Tibial nerve (tissue), 4 donors: ENCODE data around the gene DCAF6. TPM values are rescaled to one million over a fixed set of nuclear protein-coding genes. Genes with fewer than 3 reads are reported as not detected.

ENCODE experiments used
- DNase-seq, 2 donors: peaks; one replicate each; pipeline ENCODE4 v3.0.0-alpha.2; 2019; ENCODE audit warnings: low spot score in 2 of 2
- H3K27ac ChIP-seq, 4 donors: fragments of 200-600 bp; sonication (generic) in 3 of 4; one replicate each; pipeline ENCODE4 v1.5.1; 2017 to 2019; ENCODE audit warnings: mild to moderate bottlenecking in 1 of 4
- H3K27me3 ChIP-seq, 2 donors: fragments of 200-600 bp; sonication (generic) in 1 of 2; one replicate each; pipeline versions ENCODE4 v1.5.1 to v1.6.0; 2017 to 2019
- H3K36me3 ChIP-seq, 3 donors: fragments of 200-600 bp; sonication (generic); one replicate each; pipeline ENCODE4 v1.5.1; 2018 to 2019
- H3K4me1 ChIP-seq, 4 donors: fragments of 200-600 bp; sonication (generic) in 3 of 4; one replicate each; pipeline ENCODE4 v1.5.1; 2017 to 2019
- H3K4me3 ChIP-seq, 4 donors: fragments of 200-600 bp; sonication (generic) in 3 of 4; one replicate each; pipeline ENCODE4 v1.5.1; 2017 to 2019; ENCODE audit warnings: mild to moderate bottlenecking in 1 of 4, moderate library complexity in 1 of 4
- H3K9me3 ChIP-seq, 4 donors: fragments of 200-600 bp; sonication (generic) in 3 of 4; one replicate each; pipeline ENCODE4 v1.5.1; 2017 to 2019
- EP300 ChIP-seq, 2 donors: sonication (generic); formaldehyde crosslinking; IDR thresholded peaks; one replicate each; pipeline ENCODE4 v1.6.1; 2017; ENCODE audit warnings: antibody characterized with exemption in 2 of 2, mild to moderate bottlenecking in 1 of 2
- POLR2A ChIP-seq, 2 donors: fragments of 450-650 bp; IDR thresholded peaks; one replicate each; pipeline ENCODE4 v1.6.1; 2017; ENCODE audit warnings: antibody characterized with exemption in 2 of 2, mild to moderate bottlenecking in 2 of 2, moderate library complexity in 2 of 2
- WGBS, 2 donors: methylation state at CpG; one replicate each; pipeline ENCODE4 v1.1.5; 2018; 5-methylcytosine and 5-hydroxymethylcytosine counted together
- total RNA-seq, 4 donors: library from RNA; depleted of rRNA; stranded (reverse); fragments of >200 nt; gene quantifications; one replicate each; pipeline ENCODE4 v1.1.0, GENCODE V29; 2016
- TF ChIP-seq, protein P1 (sequence below), 5 experiments: fragments of 200-600 bp in 3 of 5; fragments of 450-650 bp in 2 of 5; sonication (generic) in 3 of 5; IDR thresholded peaks; one replicate each; pipeline ENCODE4 v1.5.1; 2016 to 2019; ENCODE audit warnings: antibody characterized with exemption in 5 of 5, mild to moderate bottlenecking in 3 of 5, moderate library complexity in 2 of 5

Gene DCAF6
- total RNA-seq, 4 donors from 2014 or later, result 75.7 to 118 (median 77.4) TPM

GRCh38 chr1:168105846-168106245 lies 169.4 kb downstream of the DCAF6 start:
- no peak for DNase-seq
- Histone ChIP-seq H3K4me3 (no peak overlapping the region), H3K4me1 (no peaks in the 10 kb centered on the region), H3K36me3 (peaks cover 0 to 40% (median 0%) of the 10 kb centered on the region in 3 donors), H3K9me3 (no peaks in the 10 kb centered on the region), H3K27me3 (no peaks in the 10 kb centered on the region), H3K27ac (no peak overlapping the region)
- TF ChIP-seq POLR2A (IDR thresholded peaks at IDR 0.05), result no peak
- no peak for TF ChIP-seq EP300 (IDR thresholded peaks at IDR 0.05)
- TF ChIP-seq, protein P1, sequence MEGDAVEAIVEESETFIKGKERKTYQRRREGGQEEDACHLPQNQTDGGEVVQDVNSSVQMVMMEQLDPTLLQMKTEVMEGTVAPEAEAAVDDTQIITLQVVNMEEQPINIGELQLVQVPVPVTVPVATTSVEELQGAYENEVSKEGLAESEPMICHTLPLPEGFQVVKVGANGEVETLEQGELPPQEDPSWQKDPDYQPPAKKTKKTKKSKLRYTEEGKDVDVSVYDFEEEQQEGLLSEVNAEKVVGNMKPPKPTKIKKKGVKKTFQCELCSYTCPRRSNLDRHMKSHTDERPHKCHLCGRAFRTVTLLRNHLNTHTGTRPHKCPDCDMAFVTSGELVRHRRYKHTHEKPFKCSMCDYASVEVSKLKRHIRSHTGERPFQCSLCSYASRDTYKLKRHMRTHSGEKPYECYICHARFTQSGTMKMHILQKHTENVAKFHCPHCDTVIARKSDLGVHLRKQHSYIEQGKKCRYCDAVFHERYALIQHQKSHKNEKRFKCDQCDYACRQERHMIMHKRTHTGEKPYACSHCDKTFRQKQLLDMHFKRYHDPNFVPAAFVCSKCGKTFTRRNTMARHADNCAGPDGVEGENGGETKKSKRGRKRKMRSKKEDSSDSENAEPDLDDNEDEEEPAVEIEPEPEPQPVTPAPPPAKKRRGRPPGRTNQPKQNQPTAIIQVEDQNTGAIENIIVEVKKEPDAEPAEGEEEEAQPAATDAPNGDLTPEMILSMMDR (IDR thresholded peaks at IDR 0.05), result no peak
- WGBS, 2 donors, result 88 to 91% methylated on average over 6 of the region's 6 CpGs

- peaks cover 0 to 38% (median 0%) of the 10 kb centered on the region in 3 donors for H3K36me3 ChIP-seq
- no peaks in the 10 kb centered on the region for H3K4me1 ChIP-seq
- DNase-seq, result no peak
- H3K9me3 ChIP-seq, result no peaks in the 10 kb centered on the region
- no peaks in the 10 kb centered on the region for H3K27me3 ChIP-seq
- TF ChIP-seq, protein P1 (IDR thresholded peaks at IDR 0.05), result no peak
- no peak for TF ChIP-seq POLR2A (IDR thresholded peaks at IDR 0.05)
- no peak for TF ChIP-seq EP300 (IDR thresholded peaks at IDR 0.05)
- H3K27ac ChIP-seq, result no peak overlapping the region
- H3K4me3 ChIP-seq, result no peak overlapping the region
- 68 to 76% methylated on average over 7 to 8 of the region's 8 CpGs for WGBS, 2 donors
These were observed 169.8 kb downstream of the DCAF6 start for GRCh38 chr1:168106274-168106673.

- TF ChIP-seq EP300 (IDR thresholded peaks at IDR 0.05) (no peak), POLR2A (IDR thresholded peaks at IDR 0.05) (no peak)
- TF ChIP-seq, protein P1 (IDR thresholded peaks at IDR 0.05), result no peak
- Histone ChIP-seq H3K27me3 (no peaks in the 10 kb centered on the region), H3K4me1 (no peaks in the 10 kb centered on the region), H3K4me3 (no peak overlapping the region), H3K27ac (no peak overlapping the region), H3K9me3 (no peaks in the 10 kb centered on the region), H3K36me3 (peaks cover 0 to 28% (median 0%) of the 10 kb centered on the region in 3 donors)
- WGBS, 2 donors, result 77 to 80% methylated on average over 7 of the region's 7 CpGs
- DNase-seq, result no peak
These were observed 174.5 kb downstream of the DCAF6 start for GRCh38 chr1:168110896-168111545.

GRCh38 chr1:168112673-168113305 lies 176.3 kb downstream of the DCAF6 start:
- H3K36me3 ChIP-seq, result peaks cover 0 to 40% (median 0%) of the 10 kb centered on the region in 3 donors
- H3K27ac ChIP-seq, result no peak overlapping the region
- no peak for DNase-seq
- no peaks in the 10 kb centered on the region for H3K27me3 ChIP-seq
- H3K4me1 ChIP-seq, result no peaks in the 10 kb centered on the region
- no peaks in the 10 kb centered on the region for H3K9me3 ChIP-seq
- WGBS, 2 donors, result 85 to 88% methylated on average over 6 of the region's 6 CpGs
- no peak overlapping the region for H3K4me3 ChIP-seq
- TF ChIP-seq, protein P1 (IDR thresholded peaks at IDR 0.05), result no peak
- TF ChIP-seq EP300 (IDR thresholded peaks at IDR 0.05), result no peak

DNA sequence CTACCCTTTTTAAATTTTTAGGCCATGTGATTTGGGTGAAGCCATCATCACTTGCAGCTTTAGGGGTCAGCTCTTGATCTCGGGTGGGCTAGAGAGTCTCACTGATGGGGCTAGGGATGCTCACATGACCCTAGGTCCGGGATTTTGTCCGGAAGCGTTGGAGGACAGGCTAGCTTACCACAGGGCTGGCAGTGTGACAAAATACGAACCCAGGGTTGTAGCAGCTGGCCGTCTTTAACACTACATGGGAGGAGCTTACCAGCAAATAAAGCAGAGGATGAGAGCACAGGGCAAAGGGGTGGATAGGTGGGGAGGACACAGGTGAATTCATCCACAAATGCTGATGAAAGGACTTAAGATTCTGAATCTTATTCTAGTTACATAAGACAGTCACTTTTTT lies 178.4 kb downstream of the DCAF6 start:
- Histone ChIP-seq H3K36me3 (peaks cover 0 to 34% (median 0%) of the 10 kb centered on the region in 3 donors), H3K9me3 (no peaks in the 10 kb centered on the region), H3K4me3 (no peak overlapping the region), H3K27me3 (no peaks in the 10 kb centered on the region), H3K27ac (no peak overlapping the region), H3K4me1 (no peaks in the 10 kb centered on the region)
- 67 to 68% methylated on average over 6 of the region's 6 CpGs for WGBS, 2 donors
- TF ChIP-seq EP300 (IDR thresholded peaks at IDR 0.05) (no peak), POLR2A (IDR thresholded peaks at IDR 0.05) (no peak)
- TF ChIP-seq, protein P1 (IDR thresholded peaks at IDR 0.05), result no peak
- DNase-seq, result no peak
